Activated B cell treated with CpG ODN at 0.5 μM for 24 hours (primary cell): ENCODE data around the gene MAML3. TPM values are rescaled to one million over a fixed set of nuclear protein-coding genes. Genes with fewer than 3 reads are reported as not detected.
"Not testable (repeated sequence)": the region's sequence is repeated elsewhere in the genome, so short reads cannot be mapped to it uniquely, and the experiment has no call there.

Source experiments
- ATAC-seq: fragments of 200-7000 bp; cut with Tn5 transposase; one replicate; pipeline ENCODE4 v1.10.0; 2021; ENCODE audit warnings: low read depth, mild to moderate bottlenecking, moderate library complexity
- CTCF ChIA-PET: fragments of 350-600 bp; sonication (Branson Sonifier 250); formaldehyde crosslinking; loops from one replicate; lab custom pipeline; 2021; ENCODE audit warnings: antibody characterized with exemption; lab: Charles Lee
- POLR2A ChIA-PET: fragments of 350-600 bp; sonication (Branson Sonifier 250); formaldehyde crosslinking; loops from one replicate; lab custom pipeline; 2021; ENCODE audit warnings: antibody characterized with exemption; lab: Charles Lee
- DNase-seq: peaks from one replicate; pipeline ENCODE4 v3.0.0; 2022
- H3K27ac Mint-ChIP-seq: one replicate; pipeline ENCODE4 v1.8.0; 2020; ENCODE audit warnings: mixed read lengths
- H3K27me3 Mint-ChIP-seq: one replicate; pipeline ENCODE4 v1.8.0; 2021; ENCODE audit warnings: mixed read lengths
- H3K36me3 Mint-ChIP-seq: one replicate; pipeline ENCODE4 v1.8.0; 2021; ENCODE audit warnings: low read depth, mixed read lengths
- H3K4me1 Mint-ChIP-seq: one replicate; pipeline ENCODE4 v1.8.0; 2021; ENCODE audit warnings: mixed read lengths
- H3K4me3 Mint-ChIP-seq: one replicate; pipeline ENCODE4 v1.8.0; 2020; ENCODE audit warnings: mild to moderate bottlenecking, mixed read lengths
- H3K9me3 Mint-ChIP-seq: one replicate; pipeline ENCODE4 v1.8.0; 2020; ENCODE audit warnings: mixed read lengths
- CTCF ChIP-seq: fragments of 200-600 bp; IDR thresholded peaks from one replicate; pipeline ENCODE4 v1.8.0; 2022; ENCODE audit warnings: antibody characterized with exemption, mild to moderate bottlenecking
- intact Hi-C: fragments of 100-400 bp; cut with micrococcal nuclease; formaldehyde crosslinking; loops from one replicate; pipeline ENCODE4 v1.15.1; 2024
- total RNA-seq: library from RNA; stranded (reverse); gene quantifications from 2 replicates; pipeline ENCODE4 v1.2.3, GENCODE V29; 2022

MAML3 gene
- total RNA-seq, 1 donor from 2014 or later = 2.6 TPM

GRCh38 chr4:139710073-139710472 is 443.9 kb downstream of the MAML3 start:
- no peak for TF ChIP-seq CTCF
- Mint-ChIP-seq H3K27ac (no peak overlapping the region), H3K9me3 (no peaks in the 10 kb centered on the region), H3K27me3 (no peaks in the 10 kb centered on the region), H3K4me3 (no peak overlapping the region), H3K4me1 (no peaks in the 10 kb centered on the region), H3K36me3 (no peaks in the 10 kb centered on the region)
- DNase-seq = no peak
- no peak for ATAC-seq
- CTCF ChIA-PET = interaction anchor here (1.5 kb wide), 1 partner anchor 57 kb away, joined by 3 read pairs; no protein-coding TSS in a partner anchor
- POLR2A ChIA-PET = no interaction called here
- intact Hi-C loops = no loop called here

- ChIA-PET POLR2A (no interaction called here), CTCF (interaction anchor here (1.5 kb wide), 1 partner anchor 56 kb away, joined by 3 read pairs; no protein-coding TSS in a partner anchor)
- no peaks in the 10 kb centered on the region for H3K4me1 Mint-ChIP-seq
- no peaks in the 10 kb centered on the region for H3K27me3 Mint-ChIP-seq
- H3K4me3 Mint-ChIP-seq = no peak overlapping the region
- intact Hi-C loops = no loop called here
- H3K36me3 Mint-ChIP-seq = no peaks in the 10 kb centered on the region
- H3K27ac Mint-ChIP-seq = no peak overlapping the region
- ATAC-seq (no peak), DNase-seq (no peak)
- no peak for TF ChIP-seq CTCF
- H3K9me3 Mint-ChIP-seq = no peaks in the 10 kb centered on the region
These were observed 444.3 kb downstream of the MAML3 start for GRCh38 chr4:139709660-139710059.

- H3K4me1 Mint-ChIP-seq = no peaks in the 10 kb centered on the region
- POLR2A ChIA-PET = interaction anchor here (0.6 kb wide), 1 partner anchor 34 kb away, joined by 3 read pairs; no protein-coding TSS in a partner anchor
- intact Hi-C loops = no loop called here
These were observed 449.0 kb downstream of the MAML3 start for GRCh38 chr4:139704915-139705485.

GRCh38 chr4:139700568-139700967 is 453.4 kb downstream of the MAML3 start:
- H3K36me3 Mint-ChIP-seq = no peaks in the 10 kb centered on the region
- H3K4me1 Mint-ChIP-seq = no peaks in the 10 kb centered on the region
- no peak for DNase-seq
- H3K27me3 Mint-ChIP-seq = no peaks in the 10 kb centered on the region
- POLR2A ChIA-PET = no interaction called here
- no peak for ATAC-seq
- intact Hi-C loops = no loop called here
- TF ChIP-seq CTCF = no peak
- no peak overlapping the region for H3K4me3 Mint-ChIP-seq
- CTCF ChIA-PET = no interaction called here
- H3K9me3 Mint-ChIP-seq = peaks cover 2% of the 10 kb centered on the region
- no peak overlapping the region for H3K27ac Mint-ChIP-seq

More at GRCh38 chr4:139704915-139705485, 449.0 kb downstream of the MAML3 start:
- no peaks in the 10 kb centered on the region for H3K9me3 Mint-ChIP-seq
- DNase-seq (no peak), ATAC-seq (no peak)
- H3K36me3 Mint-ChIP-seq = no peaks in the 10 kb centered on the region
- no peak overlapping the region for H3K4me3 Mint-ChIP-seq
- CTCF ChIA-PET = no interaction called here
- H3K27ac Mint-ChIP-seq = no peak overlapping the region
- TF ChIP-seq CTCF = no peak
- no peaks in the 10 kb centered on the region for H3K27me3 Mint-ChIP-seq

- CTCF ChIA-PET = interaction anchor here (0.6 kb wide), 1 partner anchor 658 kb away, joined by 3 read pairs; no protein-coding TSS in a partner anchor
- H3K4me1 Mint-ChIP-seq, H3K4me3 Mint-ChIP-seq, ATAC-seq, H3K9me3 Mint-ChIP-seq, H3K27me3 Mint-ChIP-seq, H3K36me3 Mint-ChIP-seq, POLR2A ChIA-PET, intact Hi-C loops, H3K27ac Mint-ChIP-seq, DNase-seq: not testable (repeated sequence)
These were observed 455.6 kb downstream of the MAML3 start for GRCh38 chr4:139698167-139698925.
